ENCODE results near the gene PDE4D.

PDE4D gene

DNA sequence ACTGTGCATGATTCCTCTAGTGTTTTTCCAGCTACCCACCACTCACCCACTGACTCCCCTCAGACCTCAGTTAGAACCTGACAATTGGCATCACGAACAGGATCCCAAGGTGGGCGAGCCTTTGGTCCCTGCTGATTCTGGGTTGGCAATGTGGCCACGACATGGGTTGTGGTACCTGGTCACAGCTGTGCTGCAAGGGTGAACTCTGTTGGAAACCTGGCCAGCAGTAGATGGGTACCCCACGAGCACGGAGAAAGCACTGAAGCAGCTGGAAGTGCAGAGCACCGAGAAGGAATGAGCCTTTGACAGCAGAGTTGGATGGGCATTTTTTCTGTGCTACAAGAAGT is 180.1 kb downstream of the PDE4D start:
- no peak for FAIRE-seq

DNA sequence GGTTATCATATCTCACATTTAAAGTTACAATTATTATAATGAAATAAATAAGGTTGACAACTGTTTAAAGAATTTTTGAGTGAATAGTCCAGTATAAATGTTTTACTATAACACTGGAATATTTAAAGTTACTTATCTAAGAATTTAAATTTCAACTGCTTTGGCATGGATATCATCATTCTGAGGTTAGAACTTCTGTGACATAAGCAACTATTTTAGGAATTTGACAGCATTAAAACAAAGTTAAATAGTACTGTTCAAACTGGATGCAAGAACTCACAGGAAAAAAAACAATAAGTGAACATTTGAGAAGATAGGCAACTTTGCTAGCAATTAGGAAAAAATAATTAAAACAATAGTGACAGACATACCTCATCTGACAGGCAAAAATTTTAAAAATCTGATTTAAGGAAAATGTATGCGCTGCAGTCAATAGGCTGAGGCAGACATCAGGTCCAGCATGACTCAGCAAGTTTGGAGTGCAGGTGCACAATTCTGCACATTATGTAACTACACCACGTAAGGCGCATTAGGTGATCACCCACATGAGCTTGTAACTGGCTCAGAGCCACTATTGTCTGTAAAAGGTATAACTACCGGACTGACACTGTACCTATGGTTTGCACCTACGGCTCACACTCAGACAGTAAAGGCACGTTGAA is 180.6 kb downstream of the PDE4D start:
- TF ChIP-seq POU2F2 (IDR thresholded peaks at IDR 0.05; ENCODE audit: low read depth, low read length): no peak
- no peak for TF ChIP-seq SPI1 (IDR thresholded peaks at IDR 0.05; ENCODE audit: low read depth, low read length)
- no peak for TF ChIP-seq POLR2A (IDR thresholded peaks at IDR 0.05; ENCODE audit: low read depth, low read length)
- no peak for TF ChIP-seq PAX5 (IDR thresholded peaks at IDR 0.05; ENCODE audit: insufficient read depth, low read length, severe bottlenecking)
- TF ChIP-seq TAF1 (IDR thresholded peaks at IDR 0.05; ENCODE audit: low read depth, low read length): no peak
- no peak for TF ChIP-seq POLR2AphosphoS5 (IDR thresholded peaks at IDR 0.05; ENCODE audit: low read depth, low read length)
- FAIRE-seq (no peak), DNase-seq (ENCODE audit: insufficient read length, low spot score) (no peak)

More for the DNA sequence above, 180.1 kb downstream of the PDE4D start:
- TF ChIP-seq POLR2AphosphoS5 (IDR thresholded peaks at IDR 0.05; ENCODE audit: low read depth, low read length) (no peak), SPI1 (IDR thresholded peaks at IDR 0.05; ENCODE audit: low read depth, low read length) (no peak), TAF1 (IDR thresholded peaks at IDR 0.05; ENCODE audit: low read depth, low read length) (no peak)
- no peak for DNase-seq (ENCODE audit: insufficient read length, low spot score)

DNA sequence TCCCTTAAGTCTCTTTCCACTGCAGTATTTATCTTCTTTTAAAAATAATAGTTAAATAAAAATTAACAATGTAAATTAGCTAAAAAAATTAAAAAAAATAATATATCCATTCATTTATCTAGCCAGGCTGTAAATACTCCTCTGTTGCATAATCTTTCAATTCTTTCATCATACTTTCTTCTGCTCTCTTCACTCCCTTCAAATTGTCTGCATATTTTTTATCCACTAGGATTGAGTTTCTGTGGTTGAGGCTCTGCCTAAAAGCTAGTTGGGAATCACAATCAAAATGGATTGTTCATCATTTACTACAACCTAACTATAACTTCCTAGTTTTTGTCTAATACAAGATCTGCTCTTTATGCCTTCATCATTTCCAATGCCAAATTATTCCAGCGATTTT is 182.2 kb downstream of the PDE4D start:
- no peak for FAIRE-seq
- no peak for TF ChIP-seq SPI1 (IDR thresholded peaks at IDR 0.05; ENCODE audit: low read depth, low read length)
- TF ChIP-seq POU2F2 (IDR thresholded peaks at IDR 0.05; ENCODE audit: low read depth, low read length): no peak
- TF ChIP-seq TAF1 (IDR thresholded peaks at IDR 0.05; ENCODE audit: low read depth, low read length): no peak
- TF ChIP-seq POLR2A (IDR thresholded peaks at IDR 0.05; ENCODE audit: low read depth, low read length): no peak
- TF ChIP-seq PAX5 (IDR thresholded peaks at IDR 0.05; ENCODE audit: insufficient read depth, low read length, severe bottlenecking): no peak
- DNase-seq (ENCODE audit: insufficient read length, low spot score): no peak

DNA sequence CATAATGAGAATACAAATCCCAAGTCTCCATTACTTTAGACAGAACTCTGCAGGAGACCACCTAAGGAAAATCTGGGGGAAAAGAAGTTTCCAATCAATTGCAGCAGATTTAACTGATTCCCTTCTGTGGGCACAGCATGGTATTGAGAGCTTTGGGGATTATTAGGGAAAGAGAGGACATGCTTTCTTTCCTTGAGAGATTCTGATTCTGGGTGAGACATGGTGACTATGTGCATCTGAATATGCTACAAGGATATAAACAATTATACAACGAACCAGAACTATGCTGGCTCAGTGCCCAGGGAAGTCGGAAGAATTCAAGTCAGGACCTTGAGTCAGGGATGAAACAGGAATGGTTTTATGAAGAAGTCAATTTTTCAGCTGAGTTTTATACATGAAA is 183.7 kb downstream of the PDE4D start:
- DNase-seq (ENCODE audit: insufficient read length, low spot score): no peak
- TF ChIP-seq SPI1 (IDR thresholded peaks at IDR 0.05; ENCODE audit: low read depth, low read length) (no peak), POLR2A (IDR thresholded peaks at IDR 0.05; ENCODE audit: low read depth, low read length) (no peak), TAF1 (IDR thresholded peaks at IDR 0.05; ENCODE audit: low read depth, low read length) (no peak), POU2F2 (IDR thresholded peaks at IDR 0.05; ENCODE audit: low read depth, low read length) (no peak)
- no peak for FAIRE-seq

DNA sequence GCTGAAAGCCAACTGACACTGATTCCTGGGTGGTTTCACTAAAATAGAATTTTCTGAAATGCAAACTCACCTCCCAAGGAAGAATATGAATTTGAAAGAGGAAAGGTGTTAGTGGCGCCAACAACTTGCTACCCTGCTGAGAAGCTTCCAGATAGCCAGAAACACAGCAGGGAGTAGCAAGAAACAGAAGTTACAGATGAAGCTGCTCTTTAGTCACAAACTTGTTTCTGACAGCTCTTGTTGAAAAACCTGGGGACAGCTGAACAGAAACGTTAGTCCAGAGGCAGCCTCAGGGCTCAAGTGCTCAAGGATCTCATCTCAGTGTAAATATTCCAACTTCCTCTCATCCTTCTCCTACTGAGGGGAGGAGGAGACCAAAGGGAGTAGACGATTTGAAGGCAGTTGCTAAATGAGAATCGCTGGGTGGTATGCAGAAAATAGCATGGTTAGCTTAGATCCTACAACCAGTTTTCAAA is 184.1 kb downstream of the PDE4D start:
- TF ChIP-seq POLR2AphosphoS5 (IDR thresholded peaks at IDR 0.05; ENCODE audit: low read depth, low read length) (no peak), SPI1 (IDR thresholded peaks at IDR 0.05; ENCODE audit: low read depth, low read length) (no peak), TAF1 (IDR thresholded peaks at IDR 0.05; ENCODE audit: low read depth, low read length) (no peak), POLR2A (IDR thresholded peaks at IDR 0.05; ENCODE audit: low read depth, low read length) (no peak), POU2F2 (IDR thresholded peaks at IDR 0.05; ENCODE audit: low read depth, low read length) (no peak)
- FAIRE-seq (no peak), DNase-seq (ENCODE audit: insufficient read length, low spot score) (no peak)

DNA sequence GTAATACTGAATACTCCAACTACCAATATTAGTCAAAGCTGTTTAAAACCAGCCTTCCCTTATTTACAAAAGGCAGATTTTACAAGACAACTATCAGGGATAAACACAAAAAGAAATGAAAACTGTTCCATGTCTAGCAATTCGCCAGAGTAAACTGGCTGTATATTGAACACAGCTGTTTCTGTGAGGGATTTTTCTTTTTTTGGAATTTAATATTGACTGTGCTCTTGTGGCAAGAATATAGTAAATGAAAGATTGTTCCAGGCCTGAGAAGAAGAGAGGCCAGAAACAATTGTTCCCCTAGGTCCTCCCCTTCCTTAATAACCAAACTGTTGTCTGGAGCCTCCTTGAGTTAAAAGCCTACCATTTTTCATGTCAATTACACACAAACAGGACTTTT is 188.6 kb downstream of the PDE4D start:
- DNase-seq (ENCODE audit: insufficient read length, low spot score) (no peak), FAIRE-seq (no peak)
- TF ChIP-seq POU2F2 (IDR thresholded peaks at IDR 0.05; ENCODE audit: low read depth, low read length): no peak
- TF ChIP-seq TAF1 (IDR thresholded peaks at IDR 0.05; ENCODE audit: low read depth, low read length): no peak
- no peak for TF ChIP-seq SPI1 (IDR thresholded peaks at IDR 0.05; ENCODE audit: low read depth, low read length)
- no peak for TF ChIP-seq PAX5 (IDR thresholded peaks at IDR 0.05; ENCODE audit: insufficient read depth, low read length, severe bottlenecking)
- no peak for TF ChIP-seq POLR2AphosphoS5 (IDR thresholded peaks at IDR 0.05; ENCODE audit: low read depth, low read length)
- TF ChIP-seq POLR2A (IDR thresholded peaks at IDR 0.05; ENCODE audit: low read depth, low read length): no peak

DNA sequence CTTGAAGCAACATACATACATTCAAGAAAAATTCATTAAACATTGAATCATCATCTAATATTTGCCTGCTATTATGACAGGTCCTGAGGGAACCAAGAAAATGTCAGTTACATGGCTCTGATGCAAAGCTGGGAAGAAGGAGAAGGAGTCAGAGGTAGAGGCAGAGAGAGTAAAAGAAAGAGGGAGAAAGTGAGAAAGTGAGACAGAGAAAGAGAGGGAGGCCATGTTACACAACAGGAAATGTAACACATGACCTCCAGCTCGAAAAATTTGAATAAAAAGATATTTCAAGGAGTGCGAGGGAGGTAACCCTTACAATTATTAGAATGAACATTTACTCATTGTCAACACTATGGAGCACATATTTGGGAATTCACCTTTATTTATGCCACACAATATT is 189.7 kb downstream of the PDE4D start:
- TF ChIP-seq TAF1 (IDR thresholded peaks at IDR 0.05; ENCODE audit: low read depth, low read length) (no peak), PAX5 (IDR thresholded peaks at IDR 0.05; ENCODE audit: insufficient read depth, low read length, severe bottlenecking) (no peak), POLR2AphosphoS5 (IDR thresholded peaks at IDR 0.05; ENCODE audit: low read depth, low read length) (no peak), SPI1 (IDR thresholded peaks at IDR 0.05; ENCODE audit: low read depth, low read length) (no peak), POU2F2 (IDR thresholded peaks at IDR 0.05; ENCODE audit: low read depth, low read length) (no peak), POLR2A (IDR thresholded peaks at IDR 0.05; ENCODE audit: low read depth, low read length) (no peak)
- no peak for FAIRE-seq
- DNase-seq (ENCODE audit: insufficient read length, low spot score): no peak

DNA sequence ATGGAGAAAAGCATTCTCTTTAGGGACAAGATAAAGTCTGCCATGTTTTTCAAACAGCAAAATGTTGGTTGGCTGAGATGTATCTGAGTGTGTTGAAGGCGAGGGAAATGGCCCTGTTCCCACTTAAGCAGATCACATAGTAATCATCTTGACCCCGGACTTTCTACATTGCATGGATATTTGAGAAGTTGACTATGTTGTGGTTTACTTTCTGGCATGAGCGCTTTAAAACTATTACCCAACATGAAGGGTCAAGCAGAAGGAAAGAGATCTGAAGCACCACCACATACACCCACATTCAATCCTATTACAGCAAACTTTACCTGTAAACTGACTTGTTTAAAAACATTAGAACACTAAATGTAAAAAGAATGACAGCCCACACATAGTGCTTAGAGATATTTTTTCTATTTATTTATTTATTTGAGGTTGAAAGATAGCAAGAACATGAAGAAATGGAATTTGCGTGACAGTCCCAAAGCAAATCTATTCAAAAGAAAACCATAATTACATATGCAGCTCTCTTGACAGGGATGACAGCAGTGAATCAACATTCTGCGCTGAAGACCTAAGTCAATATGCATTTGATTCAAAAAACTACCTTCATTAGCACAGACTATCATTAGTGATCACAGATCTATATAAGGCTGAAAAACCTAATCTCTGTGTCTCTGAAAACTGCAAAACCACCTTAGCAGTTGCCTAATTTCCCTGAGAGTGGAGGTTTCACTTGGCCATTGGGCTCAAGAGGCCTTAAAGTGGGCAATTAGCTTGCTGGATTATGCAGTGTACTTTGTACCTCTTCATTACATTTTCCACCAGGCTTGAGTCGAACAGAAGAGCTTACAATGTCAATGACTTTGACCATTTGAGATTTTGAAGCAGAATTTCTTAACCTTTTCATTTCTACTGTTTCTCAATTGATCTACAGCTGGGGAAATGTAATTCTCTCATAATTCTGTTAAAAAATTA is 195.0 kb downstream of the PDE4D start:
- TF ChIP-seq SPI1 (IDR thresholded peaks at IDR 0.05; ENCODE audit: low read depth, low read length) (no peak), POU2F2 (IDR thresholded peaks at IDR 0.05; ENCODE audit: low read depth, low read length) (no peak), PAX5 (IDR thresholded peaks at IDR 0.05; ENCODE audit: insufficient read depth, low read length, severe bottlenecking) (no peak)
- FAIRE-seq: no peak
- DNase-seq (ENCODE audit: insufficient read length, low spot score): no peak

DNA sequence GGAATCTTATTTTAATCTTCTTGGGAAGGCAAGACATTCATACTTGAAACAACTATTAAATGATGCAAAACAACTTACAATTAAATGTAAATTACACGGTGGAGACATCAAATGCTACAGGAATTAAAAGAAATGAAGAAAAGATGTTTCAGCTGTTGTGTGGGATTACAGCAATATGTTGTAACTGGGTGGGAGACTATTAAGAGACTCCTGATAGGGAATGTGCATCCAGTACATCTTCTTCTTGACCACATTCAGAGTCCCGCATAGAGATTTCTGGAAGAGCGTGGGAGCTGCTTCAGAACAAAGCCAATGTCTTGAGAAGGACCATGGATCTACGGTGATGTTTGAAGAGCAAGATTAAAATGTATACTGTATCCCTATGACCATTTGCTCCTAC is 199.1 kb downstream of the PDE4D start:
- no peak for TF ChIP-seq PAX5 (IDR thresholded peaks at IDR 0.05; ENCODE audit: insufficient read depth, low read length, severe bottlenecking)
- TF ChIP-seq POLR2AphosphoS5 (IDR thresholded peaks at IDR 0.05; ENCODE audit: low read depth, low read length): no peak
- TF ChIP-seq POLR2A (IDR thresholded peaks at IDR 0.05; ENCODE audit: low read depth, low read length): no peak
- no peak for TF ChIP-seq TAF1 (IDR thresholded peaks at IDR 0.05; ENCODE audit: low read depth, low read length)
- TF ChIP-seq POU2F2 (IDR thresholded peaks at IDR 0.05; ENCODE audit: low read depth, low read length): no peak
- no peak for TF ChIP-seq SPI1 (IDR thresholded peaks at IDR 0.05; ENCODE audit: low read depth, low read length)
- no peak for FAIRE-seq
- no peak for DNase-seq (ENCODE audit: insufficient read length, low spot score)
